Peyer's patch (tissue), 4 donors: Measurements from ENCODE around the gene HOXD10. TPM values are rescaled to one million over a fixed set of nuclear protein-coding genes. Genes with fewer than 3 reads are reported as not detected.

Experiments
- DNase-seq, 3 donors: peaks; one replicate each; pipeline ENCODE4 v3.0.0-alpha.2; 2017 to 2019
- H3K27ac ChIP-seq, 4 donors: fragments of 200-600 bp; sonication (generic); one replicate each; pipeline ENCODE4 v1.5.1; 2016 to 2019
- H3K27me3 ChIP-seq, 2 donors: fragments of 200-600 bp; sonication (generic); one replicate each; pipeline ENCODE4 v1.5.1; 2019
- H3K36me3 ChIP-seq, 3 donors: fragments of 200-600 bp; sonication (generic); one replicate each; pipeline ENCODE4 v1.5.1; 2016 to 2019
- H3K4me1 ChIP-seq, 4 donors: fragments of 200-600 bp; sonication (generic); one replicate each; pipeline ENCODE4 v1.5.1; 2016 to 2019
- H3K4me3 ChIP-seq, 4 donors: fragments of 200-600 bp; sonication (generic); 1 replicate in 3 of 4; 2 replicates in 1 of 4; pipeline ENCODE4 v1.5.1; 2016 to 2019; ENCODE audit warnings: mild to moderate bottlenecking in 1 of 4
- H3K9me3 ChIP-seq, 4 donors: fragments of 200-600 bp; sonication (generic); one replicate each; pipeline ENCODE4 v1.5.1; 2016 to 2019; ENCODE audit warnings: mild to moderate bottlenecking in 1 of 4
- POLR2A ChIP-seq, 2 donors: fragments of 450-650 bp; IDR thresholded peaks; one replicate each; pipeline ENCODE4 v1.5.1; 2017; ENCODE audit warnings: antibody characterized with exemption in 2 of 2, mild to moderate bottlenecking in 2 of 2, moderate library complexity in 2 of 2
- total RNA-seq, 4 donors: library from RNA; depleted of rRNA; stranded (reverse); fragments of >200 nt; gene quantifications; one replicate each; pipeline ENCODE4 v1.1.0, GENCODE V29; 2016
- TF ChIP-seq, protein P1 (sequence below), 6 experiments: fragments of 450-650 bp in 4 of 6; fragments of 200-600 bp in 2 of 6; sonication (generic) in 1 of 6; IDR thresholded peaks; one replicate each; pipeline ENCODE4 v1.5.1; 2017 to 2019; ENCODE audit warnings: antibody characterized with exemption in 6 of 6, mild to moderate bottlenecking in 3 of 6, moderate library complexity in 1 of 6

The HOXD10 gene
- total RNA-seq, 4 donors from 2014 or later, result not detected

DNA sequence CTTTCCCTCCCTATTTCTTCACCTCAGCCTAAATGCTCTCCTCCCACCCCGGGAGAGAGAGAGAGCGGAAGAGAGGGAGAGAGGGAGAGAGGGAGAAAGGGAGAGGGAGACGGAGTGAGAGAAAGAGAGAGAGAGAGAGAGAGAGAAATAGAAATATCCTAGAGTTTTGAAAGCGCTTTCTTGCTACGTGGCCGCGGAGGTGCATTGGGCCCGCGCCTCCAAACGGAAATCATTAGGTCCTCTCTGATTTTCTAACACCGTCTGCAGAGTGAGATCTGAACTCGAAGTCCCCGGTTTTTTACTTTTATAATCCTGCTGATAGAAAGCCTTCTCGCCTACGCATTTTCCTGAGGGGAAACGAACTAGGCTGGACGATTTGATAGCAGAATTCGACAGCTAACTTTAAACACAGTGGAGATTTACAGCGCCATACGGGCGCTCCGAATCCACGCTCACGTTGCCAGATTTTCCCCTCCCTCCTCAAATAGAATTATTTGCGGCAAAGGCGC, 31.9 kb upstream of the HOXD10 start:
- peaks cover 0 to 81% of the 10 kb centered on the region in 2 donors for H3K27me3 ChIP-seq
- H3K36me3 ChIP-seq, result no peaks in the 10 kb centered on the region
- H3K9me3 ChIP-seq, result peaks cover 0 to 34% (median 0%) of the 10 kb centered on the region in 4 donors
- H3K4me1 ChIP-seq, result peaks cover 0 to 17% (median 3%) of the 10 kb centered on the region in 4 donors
- no peak overlapping the region for H3K27ac ChIP-seq
- TF ChIP-seq, protein P1, sequence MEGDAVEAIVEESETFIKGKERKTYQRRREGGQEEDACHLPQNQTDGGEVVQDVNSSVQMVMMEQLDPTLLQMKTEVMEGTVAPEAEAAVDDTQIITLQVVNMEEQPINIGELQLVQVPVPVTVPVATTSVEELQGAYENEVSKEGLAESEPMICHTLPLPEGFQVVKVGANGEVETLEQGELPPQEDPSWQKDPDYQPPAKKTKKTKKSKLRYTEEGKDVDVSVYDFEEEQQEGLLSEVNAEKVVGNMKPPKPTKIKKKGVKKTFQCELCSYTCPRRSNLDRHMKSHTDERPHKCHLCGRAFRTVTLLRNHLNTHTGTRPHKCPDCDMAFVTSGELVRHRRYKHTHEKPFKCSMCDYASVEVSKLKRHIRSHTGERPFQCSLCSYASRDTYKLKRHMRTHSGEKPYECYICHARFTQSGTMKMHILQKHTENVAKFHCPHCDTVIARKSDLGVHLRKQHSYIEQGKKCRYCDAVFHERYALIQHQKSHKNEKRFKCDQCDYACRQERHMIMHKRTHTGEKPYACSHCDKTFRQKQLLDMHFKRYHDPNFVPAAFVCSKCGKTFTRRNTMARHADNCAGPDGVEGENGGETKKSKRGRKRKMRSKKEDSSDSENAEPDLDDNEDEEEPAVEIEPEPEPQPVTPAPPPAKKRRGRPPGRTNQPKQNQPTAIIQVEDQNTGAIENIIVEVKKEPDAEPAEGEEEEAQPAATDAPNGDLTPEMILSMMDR (IDR thresholded peaks at IDR 0.05), result no peak
- no peak for TF ChIP-seq POLR2A (IDR thresholded peaks at IDR 0.05)
- no peak overlapping the region for H3K4me3 ChIP-seq
- no peak for DNase-seq

DNA sequence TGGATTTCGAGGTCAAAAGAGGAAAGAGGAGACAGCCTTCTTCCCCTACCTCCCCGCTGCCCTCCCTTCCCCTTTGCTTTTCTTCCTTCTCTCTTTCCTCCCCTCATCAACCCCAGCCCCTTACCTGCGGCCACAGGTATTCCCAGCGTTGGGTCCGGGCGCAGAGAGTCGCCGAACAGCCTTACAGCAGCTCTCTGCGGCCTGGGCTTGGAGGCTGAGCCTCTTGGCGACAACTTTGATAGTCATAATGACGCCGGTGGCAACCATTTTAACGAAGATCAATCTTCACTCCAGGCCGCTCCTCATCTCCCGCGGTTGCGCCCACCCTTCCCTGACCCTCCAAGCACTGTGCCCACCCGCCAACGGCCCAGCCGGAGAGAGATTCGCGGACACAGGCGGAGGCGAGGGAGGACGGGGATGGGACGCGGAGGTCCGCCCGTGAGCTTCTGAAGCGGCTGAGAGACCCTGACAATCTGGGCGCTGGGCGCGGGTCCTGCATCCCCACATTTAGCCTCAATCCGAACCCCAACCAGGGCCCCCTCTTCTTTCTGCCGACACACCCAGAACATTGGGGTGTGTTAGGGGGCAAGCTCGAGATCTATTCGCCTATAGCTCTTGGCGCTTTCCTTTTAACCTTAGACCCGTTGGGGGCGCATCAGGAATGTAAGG, 31.3 kb upstream of the HOXD10 start:
- no peak overlapping the region for H3K27ac ChIP-seq
- peak in 2 of 3 donors; percentile 39 to 45 for DNase-seq

DNA sequence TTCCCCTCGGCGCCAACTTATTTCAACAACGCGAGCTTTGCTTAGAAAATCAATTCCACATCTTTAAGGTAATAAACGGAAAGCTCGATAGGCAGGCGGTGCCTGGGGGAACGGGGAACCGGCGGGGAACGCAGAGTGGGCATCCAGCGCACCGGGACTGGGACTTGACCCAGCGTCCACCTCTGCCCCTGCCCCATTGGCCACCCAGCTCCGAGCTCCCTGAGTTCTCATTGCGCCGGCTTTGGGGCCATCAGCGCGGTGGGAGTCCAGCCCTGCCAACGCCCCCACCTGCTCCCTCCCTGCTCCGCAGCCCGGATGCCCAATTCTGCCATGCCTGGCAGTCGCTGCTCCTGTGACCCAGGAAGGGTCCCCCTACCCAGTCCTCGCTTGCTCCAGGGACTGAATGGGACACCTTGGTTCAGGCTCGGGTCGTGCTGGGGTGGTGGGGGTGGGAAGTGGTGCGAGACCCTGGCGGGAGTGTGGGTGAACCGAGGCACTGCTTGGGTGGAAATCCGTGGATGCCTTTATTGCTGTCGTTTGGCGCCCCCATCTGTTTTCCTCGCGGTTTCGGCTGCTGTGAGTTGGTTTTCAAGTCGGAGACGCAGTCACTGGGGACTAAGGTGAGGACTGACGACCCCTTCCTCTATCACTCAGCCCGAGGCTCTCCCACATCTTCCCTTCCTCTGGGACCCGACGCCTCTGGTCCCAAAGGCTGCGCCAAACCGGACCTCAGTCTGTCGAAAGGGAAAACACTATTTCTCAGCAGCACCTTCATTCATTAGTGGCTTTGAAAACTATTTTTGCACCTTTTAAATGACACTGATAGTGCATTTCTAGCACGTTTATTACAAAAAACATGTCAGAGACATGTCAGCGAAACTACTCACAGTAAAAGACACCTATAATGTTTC, 30.5 kb upstream of the HOXD10 start:
- no peaks in the 10 kb centered on the region for H3K36me3 ChIP-seq
- peak in 2 of 3 donors; percentile 61 to 62 for DNase-seq
- peaks cover 0 to 23% (median 0%) of the 10 kb centered on the region in 4 donors for H3K9me3 ChIP-seq

More for the DNA sequence above, 31.3 kb upstream of the HOXD10 start:
- Histone ChIP-seq H3K36me3 (no peaks in the 10 kb centered on the region), H3K4me3 (no peak overlapping the region), H3K4me1 (peaks cover 0 to 12% (median 3%) of the 10 kb centered on the region in 4 donors), H3K27me3 (peaks cover 0 to 84% of the 10 kb centered on the region in 2 donors), H3K9me3 (peaks cover 0 to 31% (median 0%) of the 10 kb centered on the region in 4 donors)
- TF ChIP-seq, protein P1 (IDR thresholded peaks at IDR 0.05), result no peak
- TF ChIP-seq POLR2A (IDR thresholded peaks at IDR 0.05), result no peak

DNA sequence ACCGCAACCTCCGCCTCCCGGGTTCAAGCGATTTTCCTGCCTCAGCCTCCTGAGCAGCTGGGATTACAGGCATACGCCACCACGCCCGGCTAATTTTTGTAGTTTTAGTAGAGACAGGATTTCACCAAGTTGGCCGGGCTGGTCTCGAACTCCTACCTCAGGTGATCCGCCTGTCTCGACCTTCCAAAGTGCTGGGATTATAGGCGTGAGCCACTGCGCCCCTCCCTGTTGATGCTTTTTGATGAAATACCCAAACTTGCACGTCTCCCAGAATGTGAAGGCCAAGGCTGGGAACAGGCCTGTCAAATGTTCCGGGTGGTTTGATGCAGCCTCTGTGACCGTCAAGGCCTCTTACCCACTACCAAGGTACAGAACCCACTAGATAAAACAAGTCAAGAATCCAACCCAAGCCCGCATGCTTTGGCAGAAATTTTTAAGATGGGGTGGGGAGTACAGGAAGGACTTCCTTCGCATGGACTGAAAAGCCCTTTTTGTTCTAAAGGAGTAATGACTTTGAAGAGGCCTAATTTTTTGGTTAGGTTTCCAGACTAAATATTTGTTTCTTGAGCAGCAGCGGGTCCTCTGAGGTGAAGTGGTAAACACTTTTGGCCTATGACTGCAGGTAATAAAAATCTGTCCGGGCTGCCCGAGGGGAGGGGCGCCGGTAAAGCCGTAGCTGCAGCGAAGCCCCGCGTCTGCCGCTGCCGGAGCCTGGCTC, 29.1 kb upstream of the HOXD10 start:
- TF ChIP-seq, protein P1 (IDR thresholded peaks at IDR 0.05), result no peak
- no peak for TF ChIP-seq POLR2A (IDR thresholded peaks at IDR 0.05)
- no peak for DNase-seq
- Histone ChIP-seq H3K4me1 (peaks cover 0 to 11% (median 5%) of the 10 kb centered on the region in 4 donors), H3K36me3 (no peaks in the 10 kb centered on the region), H3K27me3 (peaks cover 0 to 81% of the 10 kb centered on the region in 2 donors), H3K27ac (no peak overlapping the region), H3K4me3 (peak overlapping the region in 2 of 4 donors; percentile 38 to 44), H3K9me3 (peaks cover 0 to 10% (median 0%) of the 10 kb centered on the region in 4 donors)

More for the DNA sequence above, 30.5 kb upstream of the HOXD10 start:
- no peak overlapping the region for H3K27ac ChIP-seq
- no peak overlapping the region for H3K4me3 ChIP-seq
- H3K27me3 ChIP-seq, result peaks cover 0 to 81% of the 10 kb centered on the region in 2 donors
- peaks cover 0 to 8% (median 3%) of the 10 kb centered on the region in 4 donors for H3K4me1 ChIP-seq
- TF ChIP-seq POLR2A (IDR thresholded peaks at IDR 0.05), result no peak
- TF ChIP-seq, protein P1 (IDR thresholded peaks at IDR 0.05), result peak in 2 of 6 experiments; percentile 15 to 37
